Raji (cell line): Measurements from ENCODE around the gene SIGLEC8.

Experiments
- POLR2A ChIP-seq: IDR thresholded peaks from 2 replicates; pipeline ENCODE4 v1.6.1; 2011; ENCODE audit warnings: low read depth, low read length, control low read depth; ENCODE audit not compliant: insufficient read depth

The SIGLEC8 gene

DNA sequence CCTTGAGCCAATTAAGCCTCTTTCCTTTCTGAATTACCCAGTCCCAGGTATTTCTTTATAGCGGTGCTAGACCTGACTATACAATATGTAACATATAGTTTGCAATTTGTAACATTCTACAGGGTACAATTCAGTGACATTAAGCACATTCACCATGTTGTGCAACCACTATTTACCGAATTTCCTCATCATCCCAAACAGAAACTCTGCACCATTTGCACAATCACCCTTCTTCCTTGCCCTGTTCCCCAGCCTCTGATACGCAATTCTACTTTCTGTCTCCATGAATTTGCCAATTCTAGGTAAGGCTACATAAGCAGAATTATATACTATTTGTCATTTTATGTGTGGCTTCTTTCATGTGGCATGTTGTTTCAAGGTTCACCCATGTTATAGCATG, 27.1 kb downstream of the SIGLEC8 start:
- no peak for TF ChIP-seq POLR2A

DNA sequence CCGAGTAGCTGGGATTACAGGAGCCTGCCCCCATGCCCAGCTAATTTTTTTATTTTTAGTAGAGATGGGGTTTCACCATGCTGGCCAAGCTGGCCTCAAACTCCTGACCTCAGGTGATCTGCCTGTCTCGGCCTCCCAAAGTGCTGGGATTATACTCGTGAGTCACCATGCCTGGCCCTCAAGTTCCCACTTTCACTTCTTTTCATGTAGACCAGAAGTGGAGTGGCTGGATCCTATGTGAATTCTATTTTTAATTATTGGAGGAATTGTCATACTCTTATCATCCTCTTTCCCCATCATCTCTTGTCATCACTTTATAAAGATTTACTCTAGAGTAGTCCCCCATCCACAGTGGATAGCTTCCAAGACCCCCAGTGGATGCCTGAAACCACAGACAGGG, 28.0 kb downstream of the SIGLEC8 start:
- no peak for TF ChIP-seq POLR2A

DNA sequence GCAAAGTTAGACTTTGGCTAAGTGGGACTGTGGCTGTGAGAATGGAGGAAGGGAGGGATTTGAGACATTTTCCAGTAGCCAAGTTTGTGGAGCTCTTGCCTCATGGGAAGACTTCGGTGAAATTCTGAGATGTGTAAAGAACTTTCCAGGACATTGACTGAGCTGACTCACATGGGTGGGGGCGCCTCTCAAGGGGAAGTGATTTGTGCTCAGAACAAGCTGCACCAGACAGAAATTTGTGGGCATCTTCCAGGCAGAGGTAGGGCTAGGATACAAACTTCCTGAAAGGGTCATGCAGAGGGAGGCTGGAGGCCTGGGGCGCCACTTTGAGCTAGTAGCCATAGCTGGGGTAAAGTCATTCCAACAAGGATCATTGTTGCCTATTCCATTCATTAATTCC, 31.1 kb downstream of the SIGLEC8 start:
- no peak for TF ChIP-seq POLR2A

DNA sequence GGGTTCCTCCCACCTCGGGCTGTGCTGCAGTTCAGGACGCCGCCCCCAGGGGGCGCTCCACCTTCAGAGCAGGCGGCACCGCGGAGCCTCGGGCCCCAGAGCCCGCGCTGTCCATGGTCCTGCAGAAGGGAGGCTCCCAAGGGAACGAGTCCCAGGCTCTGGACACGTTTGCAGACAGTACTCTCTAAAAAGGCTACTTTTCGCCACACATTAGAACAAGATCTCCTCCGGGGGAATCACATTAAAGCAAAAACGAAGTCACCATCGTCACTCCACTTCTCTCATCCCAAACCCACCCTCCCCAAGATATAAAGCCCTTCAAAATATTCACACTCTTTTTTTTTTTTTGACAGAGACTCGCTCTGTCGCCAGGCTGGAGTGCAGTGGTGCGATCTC, 36.2 kb downstream of the SIGLEC8 start:
- TF ChIP-seq POLR2A: no peak

DNA sequence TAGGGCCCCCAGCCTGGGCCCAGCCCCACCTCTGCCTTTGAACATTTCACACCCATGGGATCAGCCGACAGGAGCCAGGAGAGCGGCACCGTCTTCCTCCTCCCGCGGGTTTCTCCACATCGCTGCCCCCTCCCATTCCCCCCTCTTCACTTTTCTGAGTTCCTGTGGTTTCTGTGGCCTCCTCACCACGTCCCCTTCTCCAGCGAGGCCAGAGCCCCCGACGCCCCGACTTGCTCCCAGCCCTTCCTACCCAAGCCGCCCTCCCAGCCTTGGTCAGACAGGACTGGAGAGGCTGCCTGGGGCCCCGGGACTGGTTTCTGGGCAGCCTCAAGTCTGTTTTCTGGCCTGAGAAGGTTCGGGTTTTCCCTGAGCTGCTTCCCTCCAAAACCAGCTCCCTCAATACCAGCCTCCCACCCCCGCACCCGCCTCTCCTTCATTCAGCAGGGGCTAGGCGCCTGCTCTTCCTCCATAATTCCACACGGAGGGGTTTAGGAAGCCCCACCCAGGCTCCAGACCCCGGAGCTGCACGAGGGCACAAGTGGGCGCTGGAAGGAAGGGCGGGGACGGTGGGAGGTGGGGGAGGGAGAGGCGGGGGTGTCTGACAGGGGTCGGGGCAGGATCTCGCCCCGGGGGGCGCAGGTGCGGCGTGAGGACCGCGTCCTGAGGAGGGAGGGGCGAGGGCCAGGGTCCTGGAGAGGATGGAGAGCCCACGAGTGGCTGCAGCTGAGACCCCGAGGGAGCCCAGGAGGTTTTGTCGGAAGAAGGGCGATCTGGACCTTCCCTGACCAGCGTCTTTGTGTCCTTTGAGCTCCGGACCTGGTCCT, 36.8 kb downstream of the SIGLEC8 start:
- TF ChIP-seq POLR2A: no peak

DNA sequence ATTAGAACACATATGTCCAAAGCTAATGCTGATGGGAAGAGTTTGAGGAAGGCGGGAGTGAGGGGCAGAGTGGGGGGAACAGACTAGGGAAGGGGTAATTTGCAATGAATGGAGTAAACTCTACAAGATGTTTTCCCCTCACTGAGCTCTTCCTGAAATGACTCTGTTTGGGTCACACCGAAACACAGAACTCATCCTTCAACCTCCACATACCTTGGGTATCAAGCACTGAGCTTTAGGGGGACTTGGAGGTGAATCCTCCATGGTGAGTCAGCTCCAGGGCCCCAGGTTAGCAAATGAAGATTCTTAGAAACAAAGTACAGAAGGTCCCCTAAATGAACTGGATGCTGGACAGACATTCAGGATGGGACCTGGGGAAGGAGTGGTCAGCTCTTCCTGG, 39.5 kb downstream of the SIGLEC8 start:
- TF ChIP-seq POLR2A: no peak

DNA sequence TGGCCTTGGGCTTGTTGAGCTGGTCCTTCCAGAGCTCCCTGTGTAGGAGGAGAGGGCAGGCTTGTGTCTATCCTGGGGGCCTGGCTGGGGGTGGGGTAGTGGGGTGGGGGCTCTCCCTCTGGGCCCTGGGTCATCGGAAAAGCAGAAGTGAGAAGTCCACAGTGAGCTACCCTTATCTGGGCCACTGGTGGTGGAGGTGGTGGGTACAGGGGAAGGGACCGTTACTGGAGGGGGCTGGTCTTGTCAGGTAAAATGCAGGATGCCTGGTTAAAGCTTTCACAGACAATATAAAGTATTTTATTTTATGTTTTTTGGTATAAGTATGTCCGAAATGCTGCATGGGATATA, 40.5 kb downstream of the SIGLEC8 start:
- no peak for TF ChIP-seq POLR2A

DNA sequence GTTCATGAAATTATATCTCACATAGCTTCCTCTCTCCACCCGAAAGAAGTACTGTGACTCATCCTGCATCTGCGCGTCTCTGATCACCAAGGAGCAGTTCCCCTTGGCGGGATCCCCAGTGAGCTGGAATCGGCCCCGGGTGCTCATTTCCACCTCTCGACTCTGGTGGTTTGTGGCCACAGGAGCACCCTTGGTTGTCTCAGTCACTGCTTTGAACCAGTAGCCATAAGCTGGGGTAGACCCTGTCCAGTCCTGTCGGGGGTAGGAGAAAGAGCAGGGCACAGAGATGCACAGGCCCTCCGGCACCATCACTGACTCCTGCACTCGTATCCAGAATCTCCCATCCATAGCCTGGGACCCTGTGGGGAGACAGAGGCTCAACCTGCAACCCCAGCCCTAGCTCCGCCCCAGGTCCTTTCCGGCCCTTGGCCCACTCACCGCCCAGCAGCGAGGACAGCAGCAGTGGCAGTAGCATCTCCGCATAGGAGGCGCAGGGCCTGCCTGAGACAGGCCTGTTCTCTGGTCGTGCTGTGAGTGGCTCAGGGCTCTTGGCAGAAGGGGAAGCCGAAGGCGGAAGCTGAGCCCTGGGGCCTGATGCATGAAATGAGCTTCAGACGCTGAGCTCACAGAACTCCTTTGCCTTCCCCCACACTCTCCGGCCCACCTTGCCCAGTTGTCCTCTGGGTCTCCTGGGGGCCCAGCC, 41.0 kb downstream of the SIGLEC8 start, which contains the start of gene SIGLEC10:
Gene SIGLEC10 (minus strand): TSS at position 536 of the 703 bp plus-strand sequence. CDS start 61 bp downstream, at position 475.
- peak; percentile 75 for TF ChIP-seq POLR2A

DNA sequence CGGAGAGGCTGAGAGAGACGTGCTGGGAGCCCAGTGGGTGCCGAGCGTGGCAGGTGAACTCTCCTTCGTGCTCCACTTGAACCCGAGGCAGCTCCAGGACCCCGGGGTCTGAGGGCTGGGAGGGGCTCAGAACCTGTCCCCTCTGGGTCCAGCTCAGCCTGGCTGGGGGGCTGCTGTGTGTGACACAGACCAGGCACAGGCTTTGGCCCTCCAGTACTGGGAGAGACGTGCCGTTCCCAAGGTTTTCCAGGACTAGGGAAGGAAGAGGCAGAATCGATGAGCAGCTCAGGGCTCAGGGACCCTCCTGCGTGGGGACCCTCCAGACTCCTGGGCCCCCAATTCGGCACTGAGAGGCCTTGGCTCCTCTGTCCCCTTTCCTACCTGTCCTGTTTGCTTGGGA, 43.1 kb downstream of the SIGLEC8 start:
- TF ChIP-seq POLR2A: no peak

DNA sequence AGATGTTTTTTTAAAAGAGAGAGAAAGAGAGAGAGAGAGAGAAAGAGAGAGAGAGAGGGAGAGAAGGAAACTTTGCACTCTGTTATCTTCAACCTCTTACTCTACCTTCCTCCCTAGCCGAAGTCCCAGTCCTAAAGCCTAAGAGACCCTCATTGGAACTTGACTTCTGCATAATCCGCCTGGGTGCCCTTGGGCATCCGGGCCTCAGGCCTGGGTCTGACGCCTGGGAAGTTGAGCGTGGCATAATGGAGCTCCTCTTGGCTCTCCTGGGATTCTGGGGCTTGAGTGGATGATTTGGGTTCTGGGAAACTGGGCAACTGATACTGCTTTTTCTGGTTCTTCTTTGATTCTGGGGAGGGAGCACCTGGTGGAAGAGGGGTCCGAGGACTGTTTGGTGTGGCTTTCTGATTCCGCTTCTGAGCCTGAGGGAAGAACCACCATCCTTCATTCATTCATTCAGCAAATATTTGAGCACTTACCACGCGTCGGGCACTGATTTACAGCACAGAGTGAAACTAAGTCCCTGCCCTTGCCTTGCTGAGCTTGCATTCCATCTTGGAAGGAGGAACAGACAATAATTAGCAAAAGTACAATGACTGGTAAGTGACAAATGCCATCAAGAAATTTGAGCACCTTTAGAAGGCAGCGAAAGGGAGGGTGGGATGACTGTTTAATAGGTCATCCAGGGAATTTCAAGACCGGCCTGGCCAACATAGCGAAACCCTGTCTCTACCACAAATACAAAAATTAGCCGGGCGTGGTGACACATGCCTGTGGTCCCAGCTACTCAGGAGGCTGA, 47.1 kb downstream of the SIGLEC8 start:
- TF ChIP-seq POLR2A: no peak

DNA sequence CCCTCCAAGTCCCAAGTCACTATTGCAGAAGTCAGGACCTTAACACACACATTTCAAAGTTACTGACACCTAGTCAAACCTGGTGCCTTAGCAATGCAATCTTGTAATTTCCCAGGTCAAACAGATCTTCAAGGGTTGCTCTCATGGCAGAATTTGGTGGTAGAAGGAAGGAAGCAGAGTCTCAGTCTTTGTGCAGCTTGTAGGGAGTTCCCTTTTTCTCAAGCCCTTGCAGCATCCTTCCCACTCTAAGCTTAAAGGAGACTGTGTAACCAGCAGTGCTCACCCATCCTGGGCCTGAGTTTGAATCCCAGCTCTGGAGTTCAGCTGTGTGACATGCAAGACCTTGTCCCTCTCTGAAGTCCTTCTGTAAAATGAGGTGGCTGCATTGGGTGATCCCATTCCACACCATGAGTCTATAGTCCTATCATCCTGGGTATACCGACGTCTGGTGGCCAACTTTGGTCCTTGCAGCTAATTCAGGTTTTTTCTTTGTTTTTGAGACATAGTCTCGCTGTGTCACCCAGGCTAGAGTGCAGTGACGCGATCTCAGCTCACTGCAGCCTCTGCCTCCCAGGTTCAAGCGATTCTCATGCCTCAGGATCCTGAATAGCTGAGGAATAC, 50.6 kb downstream of the SIGLEC8 start:
- TF ChIP-seq POLR2A: no peak

DNA sequence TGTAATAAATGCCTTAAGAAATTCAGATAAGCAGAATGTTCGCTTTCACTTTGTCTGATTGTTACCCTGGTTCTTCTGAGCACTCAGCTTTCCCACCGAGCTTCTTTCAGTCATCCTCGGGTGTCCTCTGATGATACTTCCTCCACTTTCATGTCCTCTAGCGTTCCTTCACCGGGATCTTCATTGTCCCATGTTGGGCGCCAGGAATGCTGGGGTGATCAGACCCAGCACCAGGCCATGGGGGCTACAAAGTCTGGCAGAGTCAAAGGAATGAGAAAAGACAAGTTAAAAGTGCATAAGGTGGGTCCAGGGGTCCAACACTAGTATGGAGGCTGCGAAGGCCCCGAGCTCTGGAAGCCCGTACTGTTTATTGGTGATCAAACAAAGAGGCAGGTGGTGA, 56.1 kb downstream of the SIGLEC8 start:
- TF ChIP-seq POLR2A: no peak
